Measurements from ENCODE around the gene PNMA6A. TPM values are rescaled to one million over a fixed set of nuclear protein-coding genes. Genes with fewer than 3 reads are reported as not detected.
"Not testable (repeated sequence)": the region's sequence is repeated elsewhere in the genome, so short reads cannot be mapped to it uniquely, and the experiment has no call there.

The PNMA6A gene
- total RNA-seq, 1 donor from 2014 or later, result 1.4 TPM

DNA sequence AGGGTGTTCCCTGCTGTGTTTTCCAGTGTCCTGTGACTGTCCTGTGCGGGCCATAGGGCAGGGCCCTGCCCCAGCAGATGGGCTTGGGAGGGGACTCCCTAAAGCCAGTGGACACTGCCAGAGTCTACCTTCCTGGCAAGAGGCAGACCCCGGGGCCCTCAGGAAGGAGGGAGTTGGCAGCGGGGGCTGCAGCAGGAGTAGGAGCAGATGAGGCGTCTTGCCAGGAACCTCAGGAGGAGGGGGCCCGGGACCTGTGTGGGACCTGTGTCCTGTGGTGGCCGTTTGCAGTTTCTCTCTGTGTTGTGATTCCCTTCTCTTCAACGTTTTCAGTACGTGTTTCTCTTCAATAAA, 12.2 kb upstream of the PNMA6A start:
- H3K27me3 ChIP-seq (ENCODE audit: low read depth), result peaks cover 25% of the 10 kb centered on the region
- peaks cover 14% of the 10 kb centered on the region for H3K4me1 ChIP-seq
- H3K36me3 ChIP-seq, result no peaks in the 10 kb centered on the region
- H3K27ac ChIP-seq (replicated peaks), result no peak overlapping the region
- H3K9me3 ChIP-seq (replicated peaks), result no peaks in the 10 kb centered on the region
- intact Hi-C loops (cut with micrococcal nuclease), result no loop called here
- TF ChIP-seq, protein P1, sequence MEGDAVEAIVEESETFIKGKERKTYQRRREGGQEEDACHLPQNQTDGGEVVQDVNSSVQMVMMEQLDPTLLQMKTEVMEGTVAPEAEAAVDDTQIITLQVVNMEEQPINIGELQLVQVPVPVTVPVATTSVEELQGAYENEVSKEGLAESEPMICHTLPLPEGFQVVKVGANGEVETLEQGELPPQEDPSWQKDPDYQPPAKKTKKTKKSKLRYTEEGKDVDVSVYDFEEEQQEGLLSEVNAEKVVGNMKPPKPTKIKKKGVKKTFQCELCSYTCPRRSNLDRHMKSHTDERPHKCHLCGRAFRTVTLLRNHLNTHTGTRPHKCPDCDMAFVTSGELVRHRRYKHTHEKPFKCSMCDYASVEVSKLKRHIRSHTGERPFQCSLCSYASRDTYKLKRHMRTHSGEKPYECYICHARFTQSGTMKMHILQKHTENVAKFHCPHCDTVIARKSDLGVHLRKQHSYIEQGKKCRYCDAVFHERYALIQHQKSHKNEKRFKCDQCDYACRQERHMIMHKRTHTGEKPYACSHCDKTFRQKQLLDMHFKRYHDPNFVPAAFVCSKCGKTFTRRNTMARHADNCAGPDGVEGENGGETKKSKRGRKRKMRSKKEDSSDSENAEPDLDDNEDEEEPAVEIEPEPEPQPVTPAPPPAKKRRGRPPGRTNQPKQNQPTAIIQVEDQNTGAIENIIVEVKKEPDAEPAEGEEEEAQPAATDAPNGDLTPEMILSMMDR (IDR thresholded peaks at IDR 0.05; ENCODE audit: borderline replicate concordance), result no peak
- H3K4me3 ChIP-seq, result no peak overlapping the region
- no peak for DNase-seq

DNA sequence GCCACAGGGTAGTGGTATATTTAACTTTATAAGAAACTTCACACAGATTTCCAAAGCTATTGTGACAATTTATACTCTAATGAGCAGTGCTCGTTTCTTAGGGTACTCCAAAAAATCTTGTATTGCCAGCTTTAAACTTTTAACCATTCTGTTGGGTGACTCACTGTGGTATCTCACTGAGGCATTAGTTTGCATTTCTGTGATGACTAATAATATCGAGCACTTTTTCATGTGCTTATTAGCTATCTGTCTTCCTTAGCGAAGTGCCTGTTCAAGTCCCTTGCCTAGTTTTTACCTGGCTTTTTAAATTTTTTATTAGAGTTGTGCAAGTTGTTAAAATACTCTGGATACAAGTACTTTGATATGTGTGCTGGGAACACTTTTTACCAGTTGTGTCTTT, 10.5 kb upstream of the PNMA6A start:
- TF ChIP-seq, protein P1 (IDR thresholded peaks at IDR 0.05; ENCODE audit: borderline replicate concordance), result no peak
- intact Hi-C loops (cut with micrococcal nuclease), result no loop called here

DNA sequence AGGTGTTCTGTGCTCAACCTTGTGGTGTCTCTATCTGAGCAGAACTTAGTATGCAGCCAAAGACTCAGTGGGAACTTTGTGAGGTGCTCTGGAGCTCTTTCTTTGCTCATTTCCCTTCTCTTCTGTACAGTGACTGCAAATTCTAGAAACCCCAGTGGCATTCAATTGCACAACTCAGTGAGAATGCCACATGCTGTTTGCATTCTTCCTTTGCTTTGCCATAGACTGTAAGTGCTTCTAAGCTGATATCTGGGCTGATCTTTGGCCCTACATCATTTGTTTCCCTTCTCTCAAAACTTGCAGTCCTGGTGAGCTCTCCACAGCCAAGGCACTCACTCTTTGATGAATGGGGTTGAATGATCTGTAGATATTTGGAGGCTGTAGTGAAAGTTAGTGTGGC, 8.9 kb upstream of the PNMA6A start:
- H3K4me1 ChIP-seq, result no peaks in the 10 kb centered on the region
- TF ChIP-seq, protein P1 (IDR thresholded peaks at IDR 0.05; ENCODE audit: borderline replicate concordance), result no peak
- no peak overlapping the region for H3K4me3 ChIP-seq
- H3K36me3 ChIP-seq, result no peaks in the 10 kb centered on the region
- no peak overlapping the region for H3K27ac ChIP-seq (replicated peaks)
- intact Hi-C loops (cut with micrococcal nuclease), result no loop called here
- peaks cover 3% of the 10 kb centered on the region for H3K27me3 ChIP-seq (ENCODE audit: low read depth)
- no peak for DNase-seq
- no peaks in the 10 kb centered on the region for H3K9me3 ChIP-seq (replicated peaks)

More for the DNA sequence above, 10.5 kb upstream of the PNMA6A start:
- no peaks in the 10 kb centered on the region for H3K9me3 ChIP-seq (replicated peaks)
- H3K4me1 ChIP-seq, result peaks cover 10% of the 10 kb centered on the region
- H3K4me3 ChIP-seq, result no peak overlapping the region
- no peak for DNase-seq
- H3K36me3 ChIP-seq, result no peaks in the 10 kb centered on the region
- H3K27ac ChIP-seq (replicated peaks), result no peak overlapping the region
- peaks cover 16% of the 10 kb centered on the region for H3K27me3 ChIP-seq (ENCODE audit: low read depth)

DNA sequence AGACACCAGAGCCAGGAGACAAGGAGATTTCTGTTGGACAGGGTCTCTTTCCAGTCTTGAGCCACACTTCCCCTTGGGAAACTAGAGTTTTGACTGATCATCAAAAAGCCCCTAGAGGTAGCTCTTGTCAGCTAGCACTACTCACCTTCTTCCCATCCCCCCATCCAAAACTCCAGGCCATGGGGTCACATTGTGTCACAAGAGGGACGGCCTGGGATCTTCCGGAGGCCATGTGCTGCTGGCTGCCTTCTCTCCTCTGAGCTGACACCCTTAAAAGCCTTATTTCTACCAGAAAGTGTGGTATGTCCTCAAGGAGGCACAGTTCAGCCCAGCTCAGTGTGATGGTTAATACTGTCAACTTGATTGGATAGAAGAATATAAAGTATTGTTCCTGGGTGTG, 8.2 kb upstream of the PNMA6A start:
- no peaks in the 10 kb centered on the region for H3K4me1 ChIP-seq
- TF ChIP-seq, protein P1 (IDR thresholded peaks at IDR 0.05; ENCODE audit: borderline replicate concordance), result no peak
- intact Hi-C loops (cut with micrococcal nuclease), result no loop called here

DNA sequence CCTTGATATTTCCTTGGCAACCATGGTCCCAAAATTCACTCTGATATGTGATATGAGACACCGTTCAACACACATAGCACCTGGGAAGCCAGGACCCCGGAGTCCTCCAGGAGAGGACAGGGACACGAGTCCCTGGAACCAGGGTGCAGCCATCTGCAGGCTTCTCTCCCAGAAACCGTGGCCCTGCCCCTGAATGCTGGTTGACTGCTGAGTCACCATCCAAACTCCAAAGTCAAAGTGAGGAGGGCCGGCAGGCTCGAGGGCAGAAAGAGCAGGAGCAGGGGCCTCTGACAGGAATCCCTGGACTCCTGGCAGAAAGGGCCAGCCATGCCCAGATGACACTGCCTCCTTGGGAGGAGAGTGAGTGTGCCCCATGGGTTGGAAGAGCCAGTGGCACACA, 6.9 kb upstream of the PNMA6A start:
- Histone ChIP-seq H3K4me3 (no peak overlapping the region), H3K27ac (replicated peaks) (no peak overlapping the region), H3K27me3 (ENCODE audit: low read depth) (no peaks in the 10 kb centered on the region), H3K36me3 (no peaks in the 10 kb centered on the region), H3K4me1 (no peaks in the 10 kb centered on the region), H3K9me3 (replicated peaks) (no peaks in the 10 kb centered on the region)
- intact Hi-C loops (cut with micrococcal nuclease), result no loop called here
- DNase-seq, result no peak
- TF ChIP-seq, protein P1 (IDR thresholded peaks at IDR 0.05; ENCODE audit: borderline replicate concordance), result no peak

More for the DNA sequence above, 8.2 kb upstream of the PNMA6A start:
- H3K4me3 ChIP-seq, result no peak overlapping the region
- no peak overlapping the region for H3K27ac ChIP-seq (replicated peaks)
- H3K36me3 ChIP-seq, result no peaks in the 10 kb centered on the region
- DNase-seq, result no peak
- H3K27me3 ChIP-seq (ENCODE audit: low read depth), result no peaks in the 10 kb centered on the region
- H3K9me3 ChIP-seq (replicated peaks), result no peaks in the 10 kb centered on the region

DNA sequence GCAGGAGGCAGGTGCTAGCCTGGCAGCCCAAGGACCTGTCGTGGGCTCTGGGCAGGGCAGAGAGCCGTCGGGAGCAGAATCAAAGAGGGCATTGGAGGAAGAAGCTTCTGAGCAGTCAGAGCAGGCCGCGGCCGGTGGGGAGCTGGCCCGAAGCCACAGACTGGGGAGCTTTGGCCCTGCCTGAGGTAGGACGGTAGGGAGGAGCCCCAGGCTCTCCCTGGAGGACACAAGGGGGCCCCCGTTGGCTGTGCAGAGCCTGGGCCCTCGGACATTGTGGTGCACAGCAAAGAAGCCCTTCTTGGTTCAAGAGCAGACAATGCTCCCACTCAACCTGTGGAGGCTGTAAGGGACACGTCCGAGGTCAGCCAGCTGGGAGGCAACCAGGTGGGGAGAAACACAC, 5.9 kb upstream of the PNMA6A start:
- not testable (repeated sequence) for H3K4me1 ChIP-seq, H3K36me3 ChIP-seq, DNase-seq

DNA sequence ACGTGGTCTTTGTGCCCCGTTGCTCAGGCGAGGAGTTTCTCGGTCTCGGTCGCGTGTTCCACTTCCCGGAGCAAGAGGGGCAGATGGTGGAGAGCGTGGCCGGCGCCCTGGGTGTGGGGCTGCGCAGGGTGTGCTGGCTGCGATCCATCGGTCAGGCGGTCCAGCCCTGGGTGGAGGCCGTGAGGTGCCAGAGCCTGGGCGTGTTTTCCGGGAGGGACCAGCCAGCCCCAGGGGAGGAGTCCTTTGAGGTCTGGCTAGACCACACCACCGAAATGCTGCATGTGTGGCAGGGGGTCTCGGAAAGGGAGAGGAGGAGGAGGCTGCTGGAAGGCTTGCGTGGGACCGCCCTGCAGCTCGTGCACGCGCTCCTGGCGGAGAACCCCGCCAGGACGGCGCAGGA, 1.1 kb downstream of the PNMA6A start:
- intact Hi-C loops (cut with micrococcal nuclease); DNase-seq; H3K27ac ChIP-seq (replicated peaks); H3K4me3 ChIP-seq; H3K27me3 ChIP-seq (ENCODE audit: low read depth); H3K36me3 ChIP-seq; H3K4me1 ChIP-seq; H3K9me3 ChIP-seq (replicated peaks): not testable (repeated sequence)

More for the DNA sequence above, 5.9 kb upstream of the PNMA6A start:
- H3K9me3 ChIP-seq (replicated peaks); H3K27ac ChIP-seq (replicated peaks); H3K27me3 ChIP-seq (ENCODE audit: low read depth); intact Hi-C loops (cut with micrococcal nuclease); H3K4me3 ChIP-seq: not testable (repeated sequence)

All from left ventricle myocardium inferior (tissue), 1 donor.